GM21723 (cell line): ENCODE measurements around the gene PGF.
A peak's percentile ranks its signal among the peaks of the same experiment; 100 is the strongest.

ENCODE experiments used
- ATAC-seq: cut with Tn5 transposase; IDR thresholded peaks from one replicate; pipeline ENCODE4 v1.9.1; 2021; ENCODE audit warnings: mild to moderate bottlenecking, moderate library complexity; ENCODE audit not compliant: unreplicated experiment

The PGF gene

GRCh38 chr14:74904635-74905503 lies 50.5 kb downstream of the PGF start:
- no peak for ATAC-seq

GRCh38 chr14:74902941-74903705 lies 52.3 kb downstream of the PGF start:
- no peak for ATAC-seq

- ATAC-seq = no peak
Observed at GRCh38 chr14:74898694-74899093, 56.7 kb downstream of the PGF start.

GRCh38 chr14:74898083-74898482 lies 57.3 kb downstream of the PGF start:
- no peak for ATAC-seq

- no peak for ATAC-seq
Observed at GRCh38 chr14:74897642-74898041, 57.8 kb downstream of the PGF start.

GRCh38 chr14:74896400-74896799 lies 59.0 kb downstream of the PGF start:
- no peak for ATAC-seq

GRCh38 chr14:74893614-74894091 lies 61.7 kb downstream of the PGF start:
- ATAC-seq = peak; percentile 63

- ATAC-seq = no peak
Observed at GRCh38 chr14:74892745-74893144, 62.7 kb downstream of the PGF start.

GRCh38 chr14:74891870-74892269 lies 63.5 kb downstream of the PGF start:
- ATAC-seq = no peak
